ENCODE results near the gene SEC22C.

SEC22C gene

GRCh38 chr3:42501321-42501680 is 80.5 kb downstream of the SEC22C start:
- Histone ChIP-seq H3K9ac (ENCODE audit: low read length) (no peak overlapping the region), H3K36me3 (ENCODE audit: control insufficient read depth, insufficient read depth, low read length, severe bottlenecking) (no peaks in the 10 kb centered on the region), H3K4me3 (ENCODE audit: low read length) (peak overlapping the region; percentile 54), H3K27me3 (replicated peaks; ENCODE audit: control insufficient read depth, insufficient read depth, low read length) (peaks cover 66% of the 10 kb centered on the region), H3K4me1 (ENCODE audit: control insufficient read depth, insufficient read depth, low read length) (peaks cover 25% of the 10 kb centered on the region), H3K9me3 (ENCODE audit: control insufficient read depth, low read length) (no peaks in the 10 kb centered on the region)
- no peak for DNase-seq (ENCODE audit: low read depth)

DNA sequence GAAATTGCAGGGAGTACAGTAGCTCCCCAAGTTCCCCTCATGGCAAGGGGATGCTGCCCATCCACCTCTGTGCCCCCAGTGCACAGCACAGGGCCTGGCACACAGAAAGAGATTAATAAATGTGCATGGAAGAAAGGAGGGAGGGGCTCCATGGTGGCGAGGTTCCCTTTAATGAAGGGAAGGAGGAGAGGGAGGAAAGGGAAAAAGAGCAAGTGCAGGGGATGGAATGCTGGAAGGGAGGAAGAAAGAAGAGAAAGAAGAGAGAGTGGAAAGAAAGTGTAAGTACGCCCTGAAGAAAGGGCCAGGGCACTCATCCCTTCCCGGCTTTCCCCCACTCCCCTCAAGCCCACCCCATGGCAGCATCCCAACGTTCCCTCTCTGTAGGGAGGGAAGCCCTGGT is 80.9 kb downstream of the SEC22C start:
- Histone ChIP-seq H3K9ac (ENCODE audit: low read length) (no peak overlapping the region), H3K4me1 (ENCODE audit: control insufficient read depth, insufficient read depth, low read length) (peaks cover 25% of the 10 kb centered on the region), H3K27me3 (replicated peaks; ENCODE audit: control insufficient read depth, insufficient read depth, low read length) (peaks cover 66% of the 10 kb centered on the region), H3K9me3 (ENCODE audit: control insufficient read depth, low read length) (no peaks in the 10 kb centered on the region), H3K36me3 (ENCODE audit: control insufficient read depth, insufficient read depth, low read length, severe bottlenecking) (no peaks in the 10 kb centered on the region), H3K4me3 (ENCODE audit: low read length) (no peak overlapping the region)
- DNase-seq (ENCODE audit: low read depth) = no peak

DNA sequence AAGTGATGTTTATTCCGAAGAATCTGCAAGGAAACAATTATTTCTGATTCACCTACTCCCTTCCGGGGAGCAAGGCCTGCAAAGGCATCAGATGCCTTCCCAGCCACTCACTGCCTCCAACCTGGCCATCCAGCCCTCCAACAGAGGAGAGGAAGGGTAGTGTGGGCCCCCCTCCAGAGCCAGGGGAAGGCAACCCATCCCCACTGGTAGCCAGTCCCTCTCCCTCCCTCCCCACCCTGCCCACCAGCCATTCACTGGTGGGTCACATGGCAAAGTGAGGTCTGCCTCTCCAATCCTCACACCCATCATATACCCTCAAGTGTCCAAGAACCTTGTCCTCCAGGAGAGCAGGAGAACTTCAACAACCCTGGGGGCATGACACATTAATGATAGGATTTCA is 81.7 kb downstream of the SEC22C start:
- Histone ChIP-seq H3K9me3 (ENCODE audit: control insufficient read depth, low read length) (no peaks in the 10 kb centered on the region), H3K36me3 (ENCODE audit: control insufficient read depth, insufficient read depth, low read length, severe bottlenecking) (no peaks in the 10 kb centered on the region), H3K4me3 (ENCODE audit: low read length) (no peak overlapping the region), H3K27me3 (replicated peaks; ENCODE audit: control insufficient read depth, insufficient read depth, low read length) (peaks cover 66% of the 10 kb centered on the region), H3K9ac (ENCODE audit: low read length) (no peak overlapping the region), H3K4me1 (ENCODE audit: control insufficient read depth, insufficient read depth, low read length) (peaks cover 25% of the 10 kb centered on the region)
- no peak for DNase-seq (ENCODE audit: low read depth)

GRCh38 chr3:42499478-42499871 is 82.3 kb downstream of the SEC22C start:
- H3K27me3 ChIP-seq (replicated peaks; ENCODE audit: control insufficient read depth, insufficient read depth, low read length) = peaks cover 64% of the 10 kb centered on the region
- H3K36me3 ChIP-seq (ENCODE audit: control insufficient read depth, insufficient read depth, low read length, severe bottlenecking) = no peaks in the 10 kb centered on the region

GRCh38 chr3:42498791-42499477 is 82.8 kb downstream of the SEC22C start:
- no peaks in the 10 kb centered on the region for H3K9me3 ChIP-seq (ENCODE audit: control insufficient read depth, low read length)
- no peak for DNase-seq (ENCODE audit: low read depth)
- H3K4me3 ChIP-seq (ENCODE audit: low read length) = no peak overlapping the region
- no peak overlapping the region for H3K9ac ChIP-seq (ENCODE audit: low read length)
- peaks cover 61% of the 10 kb centered on the region for H3K27me3 ChIP-seq (replicated peaks; ENCODE audit: control insufficient read depth, insufficient read depth, low read length)
- H3K36me3 ChIP-seq (ENCODE audit: control insufficient read depth, insufficient read depth, low read length, severe bottlenecking) = no peaks in the 10 kb centered on the region
- H3K4me1 ChIP-seq (ENCODE audit: control insufficient read depth, insufficient read depth, low read length) = peaks cover 25% of the 10 kb centered on the region

More at GRCh38 chr3:42499478-42499871, 82.3 kb downstream of the SEC22C start:
- H3K9ac ChIP-seq (ENCODE audit: low read length) = no peak overlapping the region
- peaks cover 25% of the 10 kb centered on the region for H3K4me1 ChIP-seq (ENCODE audit: control insufficient read depth, insufficient read depth, low read length)
- H3K9me3 ChIP-seq (ENCODE audit: control insufficient read depth, low read length) = no peaks in the 10 kb centered on the region
- no peak overlapping the region for H3K4me3 ChIP-seq (ENCODE audit: low read length)
- no peak for DNase-seq (ENCODE audit: low read depth)

- peaks cover 57% of the 10 kb centered on the region for H3K27me3 ChIP-seq (replicated peaks; ENCODE audit: control insufficient read depth, insufficient read depth, low read length)
- H3K4me1 ChIP-seq (ENCODE audit: control insufficient read depth, insufficient read depth, low read length) = peaks cover 25% of the 10 kb centered on the region
- no peak for DNase-seq (ENCODE audit: low read depth)
- no peak overlapping the region for H3K9ac ChIP-seq (ENCODE audit: low read length)
- no peaks in the 10 kb centered on the region for H3K9me3 ChIP-seq (ENCODE audit: control insufficient read depth, low read length)
- H3K4me3 ChIP-seq (ENCODE audit: low read length) = no peak overlapping the region
- no peaks in the 10 kb centered on the region for H3K36me3 ChIP-seq (ENCODE audit: control insufficient read depth, insufficient read depth, low read length, severe bottlenecking)
These were observed 83.7 kb downstream of the SEC22C start for GRCh38 chr3:42498034-42498433.

All from adipocyte (in vitro differentiated cells).